Putamen (tissue), 1 donor: ENCODE measurements around the gene ANGPTL1.

Experiments used
- DNase-seq: peaks from one replicate; pipeline ENCODE4 v3.0.0-alpha.2; 2016; ENCODE audit warnings: low spot score

The ANGPTL1 gene, protein sequence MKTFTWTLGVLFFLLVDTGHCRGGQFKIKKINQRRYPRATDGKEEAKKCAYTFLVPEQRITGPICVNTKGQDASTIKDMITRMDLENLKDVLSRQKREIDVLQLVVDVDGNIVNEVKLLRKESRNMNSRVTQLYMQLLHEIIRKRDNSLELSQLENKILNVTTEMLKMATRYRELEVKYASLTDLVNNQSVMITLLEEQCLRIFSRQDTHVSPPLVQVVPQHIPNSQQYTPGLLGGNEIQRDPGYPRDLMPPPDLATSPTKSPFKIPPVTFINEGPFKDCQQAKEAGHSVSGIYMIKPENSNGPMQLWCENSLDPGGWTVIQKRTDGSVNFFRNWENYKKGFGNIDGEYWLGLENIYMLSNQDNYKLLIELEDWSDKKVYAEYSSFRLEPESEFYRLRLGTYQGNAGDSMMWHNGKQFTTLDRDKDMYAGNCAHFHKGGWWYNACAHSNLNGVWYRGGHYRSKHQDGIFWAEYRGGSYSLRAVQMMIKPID

DNA sequence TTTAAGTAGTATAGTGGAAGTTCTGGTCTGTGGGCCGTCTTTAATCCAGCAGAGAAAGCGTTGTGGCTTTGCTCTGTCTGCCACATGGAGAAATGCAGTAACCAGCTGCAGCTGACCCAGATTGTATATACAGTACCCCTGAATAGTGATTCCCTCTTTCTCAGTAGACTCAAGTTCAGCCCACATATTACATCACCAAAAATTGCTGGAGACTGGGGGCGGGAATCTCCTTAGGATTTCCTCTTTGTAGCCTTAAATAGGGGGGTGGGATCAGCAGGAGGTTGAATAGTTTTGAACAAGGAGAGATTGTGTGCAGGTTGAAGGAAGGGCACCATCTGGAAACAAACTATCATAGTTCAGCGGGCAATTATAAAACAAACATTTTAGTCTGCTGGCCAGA, at the start of gene ANGPTL1:
ANGPTL1 (minus strand) TSS at position 134 of the 400 bp plus-strand sequence. CDS start 5,301 bp downstream, outside the sequence.
- DNase-seq: peak; percentile 14

DNA sequence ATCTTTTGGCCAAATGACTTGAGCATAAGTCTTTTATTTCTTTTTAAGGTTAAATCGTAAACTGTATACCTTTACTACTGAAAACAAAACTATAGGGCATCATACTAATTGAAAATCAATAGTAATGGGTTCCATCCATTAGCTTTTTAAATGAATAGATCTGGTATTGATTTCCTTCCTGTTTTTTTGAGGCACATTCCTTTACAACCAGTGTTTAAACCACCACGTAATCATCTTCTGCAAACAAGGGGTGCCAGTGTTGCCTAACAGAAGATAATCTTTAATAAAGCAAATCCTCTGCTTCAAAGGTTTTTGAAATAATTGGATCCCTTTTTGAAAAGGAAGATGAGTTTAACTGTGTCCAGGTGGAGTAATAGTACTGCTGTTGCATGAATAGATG, 48.7 kb upstream of the ANGPTL1 start:
- DNase-seq: no peak

DNA sequence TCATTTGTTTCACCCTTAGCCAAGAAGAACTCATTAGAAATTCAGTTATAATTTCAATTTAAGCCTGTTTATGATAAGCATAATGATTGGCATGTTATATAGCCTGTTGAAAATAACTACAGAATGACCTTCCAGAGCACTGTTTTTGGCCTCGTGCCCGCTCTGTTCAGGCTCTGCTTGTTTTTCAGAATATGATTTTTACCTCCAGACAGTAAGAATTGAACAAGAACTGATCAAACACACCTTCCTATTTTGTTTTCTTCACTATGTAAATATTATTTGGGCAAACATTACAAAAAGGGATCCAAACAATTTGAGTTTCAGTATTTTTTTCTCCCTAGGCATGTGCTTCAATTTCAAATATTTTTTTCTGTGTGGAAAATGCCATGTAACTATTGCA, 48.1 kb upstream of the ANGPTL1 start:
- DNase-seq: no peak

DNA sequence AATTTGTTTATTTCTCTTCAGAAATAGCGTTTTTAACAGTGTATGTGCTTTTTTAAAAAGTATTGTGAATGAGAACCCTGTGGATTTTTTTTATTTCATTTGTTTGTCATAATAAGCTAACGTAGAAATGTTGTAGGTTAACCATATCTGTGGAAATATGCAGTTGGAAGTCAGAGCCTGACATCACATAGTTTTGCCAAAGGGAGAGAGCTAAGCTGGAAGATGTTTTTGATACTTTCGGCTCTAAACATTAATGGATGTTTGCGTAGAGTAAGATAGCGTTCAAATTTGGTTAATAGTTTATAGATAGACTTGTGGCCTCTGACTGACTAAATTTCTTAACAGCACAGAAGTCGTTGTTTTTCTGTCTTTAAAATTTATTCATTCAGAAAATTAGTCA, 47.4 kb upstream of the ANGPTL1 start:
- DNase-seq: no peak

DNA sequence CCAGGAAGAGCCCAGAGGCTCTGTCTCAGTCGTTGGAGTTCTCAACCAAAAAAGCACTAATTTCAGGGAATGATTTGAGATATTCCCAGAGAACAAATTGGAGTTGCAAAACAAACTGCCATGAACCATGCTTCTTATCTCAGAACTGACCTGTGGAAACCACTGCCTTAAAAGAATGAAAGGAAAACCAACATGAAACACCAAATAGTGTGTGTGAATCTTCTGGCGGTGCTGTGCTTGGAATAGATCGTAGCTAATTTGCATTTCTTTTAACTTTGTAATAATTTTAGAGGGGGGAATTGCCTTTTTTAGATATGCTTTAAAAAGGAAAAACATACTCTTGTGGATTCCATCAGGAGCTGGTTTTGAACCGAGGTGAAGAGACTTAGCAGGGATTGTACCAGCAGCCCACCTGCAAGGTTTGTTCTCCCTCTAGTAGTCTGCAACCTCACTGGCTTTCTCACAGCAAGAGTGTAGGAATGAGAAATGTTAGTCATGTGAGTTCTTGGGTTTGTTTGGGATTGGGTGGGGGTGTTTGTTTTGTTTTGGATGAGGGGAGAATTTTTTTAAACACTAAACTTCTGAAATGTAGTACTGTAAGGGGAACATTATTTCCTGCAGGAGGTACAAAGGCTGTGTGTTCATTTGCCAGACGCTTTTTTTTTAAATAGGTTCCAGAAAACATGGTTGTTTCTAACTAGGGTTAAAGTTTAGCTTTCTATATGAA, 45.7 kb upstream of the ANGPTL1 start:
- DNase-seq: no peak

DNA sequence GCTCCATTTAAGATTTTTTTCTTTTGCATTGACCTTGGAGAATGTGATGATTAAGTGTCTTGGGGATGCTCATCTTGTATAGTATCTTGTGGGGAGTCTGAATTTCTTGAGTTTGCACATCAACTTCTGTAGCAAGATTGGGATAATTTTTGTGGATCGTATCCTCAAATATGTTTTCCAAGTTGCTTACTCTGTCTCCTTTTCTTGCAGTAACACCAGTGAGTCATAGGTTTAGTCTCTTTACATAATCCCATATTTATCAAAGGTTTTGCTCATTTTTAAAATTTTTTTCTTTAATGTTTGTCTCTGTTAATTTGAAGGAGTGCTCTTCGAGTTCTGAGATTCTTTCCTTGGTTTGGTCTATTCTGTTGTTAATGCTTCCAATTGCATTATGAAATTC, 41.7 kb upstream of the ANGPTL1 start:
- no peak for DNase-seq

DNA sequence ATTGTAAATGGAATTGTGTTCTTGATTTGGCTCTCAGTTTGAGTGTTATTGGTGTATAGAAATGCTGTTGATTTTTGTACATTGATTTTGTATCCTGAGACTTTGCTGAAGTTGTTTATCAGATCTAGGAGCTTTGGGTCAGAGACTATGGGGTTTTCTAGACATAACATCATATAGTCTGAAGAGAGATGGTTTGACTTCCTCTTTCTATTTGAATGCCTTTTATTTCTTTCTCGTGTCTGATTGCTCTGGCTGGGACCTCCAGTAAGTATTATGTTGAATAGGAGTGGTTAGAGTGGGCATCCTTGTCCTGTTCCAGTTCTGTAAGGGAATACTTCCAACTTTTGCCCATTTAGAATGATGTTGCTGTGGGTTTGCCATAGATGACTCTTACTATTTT, 39.1 kb upstream of the ANGPTL1 start:
- no peak for DNase-seq

DNA sequence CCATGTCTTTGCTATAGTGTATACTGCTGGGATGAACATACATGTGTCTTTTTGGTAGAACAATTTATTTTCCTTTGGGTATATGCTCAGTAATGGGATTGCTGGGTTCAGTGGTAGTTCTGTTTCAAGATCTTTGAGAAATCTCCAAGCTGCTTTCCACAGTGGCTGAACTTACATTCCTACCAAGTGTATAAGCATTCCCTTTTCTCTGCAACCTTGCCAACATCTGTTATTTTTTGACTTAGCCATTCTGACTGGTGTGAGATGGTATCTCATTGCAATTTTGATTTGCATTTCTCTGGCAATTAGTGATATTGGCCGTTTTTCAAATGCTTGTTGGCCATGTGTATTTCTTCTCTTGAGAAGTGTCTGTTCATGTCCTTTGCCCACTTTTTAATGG, 37.5 kb upstream of the ANGPTL1 start:
- no peak for DNase-seq

DNA sequence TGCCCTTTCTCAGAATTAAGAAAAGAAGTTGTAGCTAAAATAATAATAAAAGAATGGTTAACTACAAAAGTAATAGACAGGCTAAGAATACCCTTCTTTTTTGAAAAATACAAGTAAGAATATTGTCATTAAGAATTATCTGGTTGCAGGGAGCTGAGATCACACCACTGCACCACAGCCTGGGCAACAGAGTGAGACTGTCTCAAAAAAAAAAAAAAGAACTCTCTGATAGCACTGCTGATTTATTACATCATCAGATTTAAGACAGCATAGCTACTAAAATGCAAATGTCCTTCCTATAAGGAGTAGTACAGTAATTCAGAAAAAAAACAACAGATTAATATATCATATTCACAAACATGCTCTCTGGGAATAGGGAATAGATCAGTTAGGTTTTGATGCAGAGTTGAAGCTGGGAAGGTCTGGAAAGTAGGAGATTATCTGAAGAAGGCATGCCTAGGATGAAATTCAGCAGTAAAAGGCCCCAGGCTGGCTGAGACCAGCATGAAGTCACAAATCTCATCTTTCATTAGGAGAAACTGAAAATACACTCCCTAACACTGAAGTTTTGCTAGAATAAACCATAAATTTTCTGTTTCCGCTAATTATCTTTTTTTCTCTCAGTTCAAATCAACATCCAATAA, 30.7 kb upstream of the ANGPTL1 start:
- no peak for DNase-seq

DNA sequence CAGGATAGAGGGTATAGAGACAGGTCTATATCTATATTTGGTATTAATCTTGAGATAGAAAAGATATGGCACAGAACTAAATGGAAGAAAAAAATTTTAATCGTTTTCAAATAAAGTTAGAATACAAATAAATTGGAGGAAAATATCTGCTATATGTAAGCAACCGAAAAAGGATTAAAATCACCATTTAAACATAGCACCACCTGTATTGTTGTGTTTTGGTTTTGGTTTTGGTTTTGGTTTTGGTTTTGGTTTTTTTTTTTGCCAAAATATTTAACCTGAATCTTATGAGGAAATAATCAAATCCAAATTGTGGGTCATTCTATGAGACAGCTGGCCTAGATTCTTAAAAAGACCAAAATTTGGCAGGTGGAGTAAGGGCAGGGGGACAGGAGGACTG, 28.5 kb upstream of the ANGPTL1 start:
- no peak for DNase-seq

DNA sequence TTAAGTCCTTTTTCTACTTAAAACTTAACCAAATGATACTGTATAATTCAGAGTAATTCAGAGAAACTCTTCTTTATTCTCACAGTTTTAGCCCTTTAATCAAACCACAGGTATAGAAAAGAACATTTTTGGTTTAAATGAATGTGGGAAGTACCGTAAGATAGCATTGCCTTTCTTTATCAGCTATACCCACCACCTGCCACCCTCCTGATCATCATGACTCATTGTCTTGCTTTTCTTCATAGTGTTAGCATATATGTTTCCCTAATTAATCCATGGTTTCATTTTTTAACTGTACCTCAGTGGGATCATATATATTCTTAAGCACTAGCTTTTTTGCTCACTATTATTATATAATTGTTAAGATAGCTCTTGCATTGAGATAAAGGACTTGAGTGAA, 27.5 kb upstream of the ANGPTL1 start:
- peak; percentile 0 for DNase-seq

DNA sequence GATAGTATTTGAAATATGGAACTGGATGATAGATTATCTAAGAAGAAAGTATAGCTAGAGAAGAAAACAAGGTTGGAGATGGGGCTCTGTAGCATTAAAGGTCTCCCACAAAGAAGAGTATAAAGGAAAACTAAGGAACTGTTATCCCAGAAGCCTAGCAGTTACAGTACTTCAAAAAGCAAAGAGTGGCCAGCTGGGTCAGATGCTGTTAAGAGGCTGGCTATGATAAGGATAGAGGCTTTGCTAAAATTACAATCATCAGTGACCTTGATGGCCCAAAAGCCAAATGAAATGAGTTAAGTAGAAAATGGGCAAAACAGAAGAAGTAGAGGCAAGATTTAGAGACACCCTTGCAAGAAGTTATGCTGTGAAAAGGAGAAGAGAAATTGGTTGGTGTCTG, 25.1 kb upstream of the ANGPTL1 start:
- DNase-seq: no peak

DNA sequence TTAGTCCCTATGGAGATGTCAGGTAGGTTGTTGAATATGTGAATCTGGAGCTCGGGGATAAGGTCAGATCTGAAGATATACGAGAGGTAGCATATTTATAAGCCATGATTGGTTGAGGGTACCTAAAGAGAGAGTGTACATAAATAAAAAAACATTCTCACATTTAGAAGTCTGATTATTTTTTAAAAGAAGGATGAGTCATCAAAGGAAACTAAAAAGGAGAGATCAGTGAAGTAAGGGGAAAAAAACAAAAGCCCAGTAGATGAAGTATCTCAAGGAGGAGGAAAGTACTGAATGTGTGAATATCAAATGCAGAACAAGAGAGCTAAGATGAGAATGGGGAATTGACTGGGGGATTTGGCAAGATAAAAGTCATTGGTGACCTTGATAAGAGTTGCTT, 15.7 kb upstream of the ANGPTL1 start:
- no peak for DNase-seq

DNA sequence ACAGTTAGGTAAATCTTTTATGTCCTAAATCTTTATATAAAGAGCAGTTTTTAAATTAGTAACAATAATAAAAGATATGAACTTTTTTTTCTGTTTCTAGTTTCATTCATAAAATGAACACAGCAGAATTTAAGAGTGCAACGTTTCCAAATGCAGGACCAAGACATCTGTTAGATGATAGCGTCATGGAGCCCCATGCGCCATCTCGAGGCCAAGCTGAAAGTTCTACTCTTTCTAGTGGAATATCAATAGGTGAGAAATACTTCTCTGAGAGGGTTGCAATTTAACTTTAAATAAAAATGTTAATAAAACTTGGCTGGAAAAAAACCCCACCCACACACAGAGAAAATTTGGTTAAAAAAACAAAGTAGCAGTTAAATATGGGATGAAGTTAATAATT, 15.0 kb upstream of the ANGPTL1 start:
- DNase-seq: no peak

DNA sequence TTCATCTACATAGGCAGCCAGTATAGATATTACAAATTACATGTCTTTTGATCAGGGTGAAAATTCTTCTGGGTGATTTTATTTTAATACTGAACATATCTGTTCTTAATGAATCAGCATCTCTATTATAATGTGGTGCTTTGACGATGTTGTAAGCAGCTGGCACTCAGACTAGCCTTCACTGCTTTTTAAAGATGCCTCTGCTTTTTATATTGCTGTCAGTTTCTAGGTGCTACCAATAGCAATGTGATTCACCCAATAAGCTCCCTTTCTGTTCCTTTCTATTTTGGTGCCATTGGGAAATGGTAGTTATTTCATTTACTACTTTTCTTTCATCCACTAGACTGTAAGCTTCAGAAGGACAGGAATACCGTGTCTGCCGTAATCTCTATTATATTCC, 11.1 kb upstream of the ANGPTL1 start:
- DNase-seq: no peak

DNA sequence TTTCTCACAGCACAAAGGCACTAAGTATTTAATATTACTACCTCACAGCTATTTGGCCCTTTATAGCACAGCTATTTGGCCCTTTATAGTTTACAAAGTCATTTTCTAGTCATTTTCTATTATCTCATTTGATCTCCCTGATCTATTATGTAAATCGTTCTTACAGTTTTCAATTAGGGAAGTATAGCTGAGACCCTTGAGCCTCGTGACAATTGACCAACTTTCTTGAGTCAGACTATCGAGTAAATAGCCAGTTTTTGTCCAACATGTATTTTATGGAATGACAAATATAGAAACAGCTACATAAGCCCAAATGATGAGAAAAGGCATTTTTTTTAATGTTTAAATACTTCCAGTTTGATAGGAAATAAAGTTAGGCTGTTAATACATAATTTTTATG, 7.0 kb upstream of the ANGPTL1 start:
- DNase-seq: no peak

DNA sequence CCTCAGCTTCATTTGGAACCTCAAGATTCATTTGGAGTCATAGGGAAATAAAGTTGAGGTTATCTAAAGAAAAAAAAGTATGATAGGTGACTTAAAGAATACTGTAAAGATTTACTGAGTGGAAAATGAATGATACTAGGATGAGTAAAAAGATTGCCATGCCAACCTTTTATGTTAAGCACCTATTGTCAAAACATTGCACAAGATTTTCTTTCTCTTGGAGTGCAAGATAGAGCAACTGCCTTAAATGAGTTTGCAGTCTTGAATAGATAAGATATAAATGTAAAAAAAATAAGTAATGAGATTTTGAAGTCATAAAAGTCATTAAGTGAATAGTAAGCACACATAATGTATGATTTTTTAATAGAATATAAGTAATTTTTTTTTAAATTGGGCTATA, 5.1 kb upstream of the ANGPTL1 start:
- DNase-seq: no peak

DNA sequence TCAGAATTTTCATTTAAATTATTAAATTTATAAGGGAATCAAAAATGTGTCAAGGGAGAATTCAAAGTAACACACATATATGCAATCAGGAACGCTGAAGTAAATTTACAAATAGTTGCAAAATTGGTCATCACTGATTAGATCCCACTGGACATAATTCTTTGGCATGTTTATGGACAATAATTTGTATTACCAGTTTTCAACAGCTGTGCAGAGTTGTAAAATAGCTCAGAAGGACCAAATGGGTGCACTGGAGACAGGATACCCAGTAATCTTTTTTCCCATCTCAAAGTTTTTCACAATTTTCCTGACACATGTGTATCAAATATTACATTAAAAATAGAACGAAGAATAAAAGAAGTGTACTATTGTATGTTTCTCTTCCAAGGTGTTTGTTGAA, 4.1 kb upstream of the ANGPTL1 start:
- no peak for DNase-seq

DNA sequence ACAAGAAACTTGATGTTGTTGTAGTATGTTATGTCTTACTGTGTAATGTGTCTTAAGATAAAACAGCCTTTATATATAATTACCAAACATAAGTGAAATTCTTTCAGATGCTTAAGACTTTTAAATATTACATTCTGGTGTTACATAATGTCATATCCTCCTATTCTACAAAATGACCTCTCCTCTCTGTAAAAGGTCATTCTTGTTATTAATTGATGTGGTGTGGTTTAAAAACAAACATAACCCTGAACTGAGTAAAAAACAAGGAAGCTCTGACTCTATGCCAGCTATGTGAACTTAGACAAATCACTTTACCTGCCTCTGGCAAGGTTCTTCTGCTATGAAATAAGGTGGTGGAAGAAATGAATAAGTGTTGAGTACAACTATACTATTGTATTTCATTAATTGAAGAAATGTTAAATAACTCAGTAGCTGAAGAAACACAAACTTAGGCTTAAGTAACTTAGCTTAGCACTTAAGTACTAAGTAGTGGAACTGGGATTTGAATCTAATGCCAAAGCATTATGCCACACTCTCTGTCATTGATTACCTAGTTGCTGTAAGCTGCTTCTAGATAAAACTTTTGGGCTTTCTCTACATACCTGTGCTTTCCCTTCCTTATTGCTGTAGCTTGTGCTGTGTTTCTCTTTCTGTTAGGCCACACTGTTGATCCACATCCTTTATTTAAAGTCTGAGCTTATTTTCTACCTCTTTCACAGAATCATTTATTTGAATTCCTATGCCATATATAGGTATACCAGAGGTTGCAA, 859 bp upstream of the ANGPTL1 start:
- DNase-seq: no peak

DNA sequence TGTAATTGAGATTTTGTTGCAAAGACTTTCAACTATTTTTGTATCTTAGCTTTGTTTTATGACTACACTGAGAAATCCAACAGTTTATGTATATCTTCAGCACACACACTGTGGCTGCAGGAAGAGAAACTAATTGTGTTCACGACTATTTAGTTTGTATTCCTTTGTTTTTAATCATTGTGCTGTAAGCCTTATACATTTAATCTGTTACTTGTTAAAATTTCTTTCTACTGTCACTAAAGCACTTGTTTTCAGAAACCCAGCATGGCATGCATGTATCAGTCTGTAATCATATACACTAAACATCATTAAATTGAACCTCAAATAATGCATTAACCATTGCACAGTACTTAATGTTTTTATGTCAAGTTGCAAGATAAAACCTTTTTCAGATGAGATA, 656 bp downstream of the ANGPTL1 start:
- DNase-seq: no peak

DNA sequence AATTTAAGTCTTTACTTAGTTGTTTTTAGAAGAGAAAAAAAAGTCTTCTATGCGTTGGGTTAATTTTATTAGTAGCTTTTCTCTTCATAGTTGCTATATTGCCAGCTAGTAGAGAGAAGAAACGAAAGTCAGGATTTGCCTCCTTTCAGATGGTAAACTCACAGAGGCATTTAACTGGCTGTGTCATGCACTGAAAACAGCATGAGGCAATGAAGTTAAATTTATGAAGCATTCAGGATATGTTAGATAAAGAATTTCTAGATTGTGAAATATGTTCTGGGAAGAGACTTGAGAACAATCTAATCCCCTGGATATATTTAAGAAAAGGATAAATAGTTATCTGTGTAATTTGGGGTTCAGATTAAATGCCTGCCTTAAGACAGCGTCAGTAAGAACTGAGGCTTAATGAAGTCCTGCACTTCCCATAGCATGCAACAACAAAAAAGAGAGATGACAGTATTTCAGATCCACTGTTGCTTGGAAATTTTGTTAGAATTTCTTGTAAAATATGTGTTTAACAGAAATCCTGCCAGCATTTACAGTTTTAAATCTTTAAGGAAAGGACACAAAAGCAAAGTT, 1.7 kb downstream of the ANGPTL1 start:
- DNase-seq: no peak

DNA sequence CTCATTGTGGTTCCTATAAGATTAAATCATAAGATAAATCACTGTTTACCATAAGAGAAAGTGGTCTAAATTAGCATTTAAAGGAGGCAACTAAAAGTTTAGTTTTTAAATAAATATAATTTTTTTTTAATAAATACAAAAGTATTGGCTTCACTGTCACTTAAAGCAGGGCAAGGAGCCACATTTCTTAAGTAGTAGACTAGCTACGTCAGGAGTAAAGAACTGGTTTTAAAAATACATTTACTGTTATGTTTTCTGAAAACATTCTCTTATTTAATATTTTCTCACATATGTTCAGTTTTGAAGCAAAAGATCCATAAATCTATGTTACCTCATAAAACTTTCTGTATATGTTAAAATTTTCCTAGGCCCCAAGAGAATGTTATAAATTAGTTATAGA, 2.2 kb downstream of the ANGPTL1 start:
- no peak for DNase-seq
